Measurements from ENCODE around the gene PEMT.

Gene PEMT

GRCh38 chr17:17605083-17605728 is 13.7 kb upstream of the PEMT start:
- no peak for DNase-seq (ENCODE audit: extremely low spot score)
- POLR2A ChIA-PET = no interaction called here
- no peak for TF ChIP-seq CTCF (IDR thresholded peaks at IDR 0.05; ENCODE audit: control extremely low read depth, extremely low read depth, low read depth, missing control alignments)
- CTCF ChIA-PET = no interaction called here

GRCh38 chr17:17603895-17604225 is 12.4 kb upstream of the PEMT start:
- no peak for TF ChIP-seq CTCF (IDR thresholded peaks at IDR 0.05; ENCODE audit: control extremely low read depth, extremely low read depth, low read depth, missing control alignments)
- CTCF ChIA-PET = no interaction called here
- no peak for DNase-seq (ENCODE audit: extremely low spot score)
- POLR2A ChIA-PET = no interaction called here

DNA sequence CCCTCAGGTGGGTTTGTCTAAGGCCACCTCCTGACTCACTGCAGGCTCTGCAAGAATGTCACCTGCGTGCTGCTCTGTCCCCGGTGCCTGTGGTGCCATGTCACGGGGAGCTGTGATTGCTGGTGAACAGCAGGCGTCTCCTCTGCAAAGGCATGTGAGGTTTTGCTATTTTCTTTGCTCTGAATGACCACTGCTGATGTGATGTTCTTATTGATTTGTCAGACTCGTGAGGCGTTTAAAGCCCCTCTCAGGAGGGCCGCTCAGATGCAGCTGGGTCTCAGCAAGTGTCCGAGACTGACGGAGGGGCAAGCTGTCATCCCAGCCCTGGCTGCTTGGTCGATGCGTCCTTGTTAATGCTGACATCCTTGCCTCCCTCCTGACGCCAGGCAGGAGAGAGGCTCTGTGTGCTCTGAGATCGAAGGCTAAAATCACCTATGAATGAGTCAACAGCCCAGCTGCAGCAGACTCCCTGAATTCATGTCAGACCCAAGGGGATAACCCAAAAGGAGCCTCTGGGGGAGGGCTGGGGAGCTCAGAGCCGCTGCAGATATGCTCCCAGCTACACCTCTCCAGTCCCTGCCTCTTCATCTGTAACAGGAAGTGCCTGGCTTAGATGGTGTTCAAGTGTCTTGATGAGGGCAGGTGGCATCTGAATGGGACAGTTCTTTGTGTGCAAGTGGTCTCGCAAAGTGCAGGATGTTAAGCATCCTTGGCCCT is 11.8 kb upstream of the PEMT start:
- POLR2A ChIA-PET = no interaction called here
- CTCF ChIA-PET = no interaction called here
- TF ChIP-seq CTCF (IDR thresholded peaks at IDR 0.05; ENCODE audit: control extremely low read depth, extremely low read depth, low read depth, missing control alignments) = no peak
- no peak for DNase-seq (ENCODE audit: extremely low spot score)

DNA sequence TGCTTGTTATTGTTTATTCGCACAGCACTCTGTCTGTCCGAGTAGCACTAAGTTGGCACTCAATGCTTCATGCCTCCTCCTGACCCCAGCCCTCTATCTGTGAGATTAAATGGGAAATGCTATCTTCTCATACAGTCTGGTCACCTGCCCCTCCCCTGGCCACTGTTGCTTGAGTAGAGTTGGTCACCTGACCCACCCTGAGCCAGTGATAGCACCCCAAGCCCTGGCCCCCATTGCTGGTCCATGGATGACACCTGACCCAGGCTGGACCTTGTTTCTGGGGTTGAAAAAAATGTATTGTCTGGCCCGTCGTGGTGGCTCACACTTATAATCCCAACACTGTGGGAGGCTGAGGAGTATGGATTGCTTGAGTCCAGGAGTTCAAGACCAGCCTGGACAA is 8.5 kb upstream of the PEMT start:
- POLR2A ChIA-PET = no interaction called here
- CTCF ChIA-PET = no interaction called here
- TF ChIP-seq CTCF (IDR thresholded peaks at IDR 0.05; ENCODE audit: control extremely low read depth, extremely low read depth, low read depth, missing control alignments) = no peak
- no peak for DNase-seq (ENCODE audit: extremely low spot score)

DNA sequence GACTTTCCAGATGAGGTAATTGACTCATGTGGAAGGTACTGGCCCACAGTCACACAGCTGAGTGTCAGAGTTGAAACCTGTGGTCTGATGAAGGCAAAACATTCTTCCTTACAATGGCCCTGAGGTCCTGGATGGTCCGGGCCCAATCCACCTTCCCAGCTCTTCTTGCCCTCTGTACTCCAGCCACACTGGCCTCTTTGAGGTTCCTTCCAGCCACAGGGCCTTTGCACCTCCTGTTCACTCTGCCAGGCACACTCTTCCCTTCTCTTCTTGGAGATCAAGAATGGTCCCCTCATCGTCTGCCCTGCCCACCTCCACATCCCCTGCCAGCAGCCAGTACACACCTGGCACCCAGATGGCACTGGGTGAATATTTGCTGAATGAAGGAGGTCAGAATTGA is 6.5 kb upstream of the PEMT start:
- ChIA-PET CTCF (interaction anchor here (1.4 to 3.0 kb wide), 4 partner anchors 11 to 243 kb away, joined by 3 to 19 read pairs (median 4); no protein-coding TSS in a partner anchor), POLR2A (no interaction called here)
- no peak for DNase-seq (ENCODE audit: extremely low spot score)
- TF ChIP-seq CTCF (IDR thresholded peaks at IDR 0.05; ENCODE audit: control extremely low read depth, extremely low read depth, low read depth, missing control alignments) = no peak

- CTCF ChIA-PET = no interaction called here
- POLR2A ChIA-PET = no interaction called here
Observed at GRCh38 chr17:17595755-17596154, 4.2 kb upstream of the PEMT start.

More at GRCh38 chr17:17595755-17596154, 4.2 kb upstream of the PEMT start:
- TF ChIP-seq CTCF (IDR thresholded peaks at IDR 0.05; ENCODE audit: control extremely low read depth, extremely low read depth, low read depth, missing control alignments) = no peak
- no peak for DNase-seq (ENCODE audit: extremely low spot score)
